HL-60 (cell line): ENCODE results near the gene RGMA.
"Not testable (repeated sequence)": the region's sequence is repeated elsewhere in the genome, so short reads cannot be mapped to it uniquely, and the experiment has no call there.

Experiments used
- DNase-seq, 2 experiments: peaks; one replicate each; pipeline ENCODE4 v3.0.0-alpha.2; 2010 to 2020; ENCODE audit warnings: low read depth in 1 of 2, low spot score in 1 of 2
- H3K27ac ChIP-seq: fragments of 250-450 bp; sonication (Bioruptor Pico); replicated peaks from 2 replicates; pipeline ENCODE4 v1.5.1; 2020; ENCODE audit warnings: mild to moderate bottlenecking, moderate library complexity
- H3K27me3 ChIP-seq: fragments of 250-450 bp; sonication (Bioruptor Pico); 2 replicates; pipeline ENCODE4 v1.5.1; 2021; ENCODE audit warnings: mild to moderate bottlenecking, moderate library complexity; ENCODE audit not compliant: insufficient read depth, poor library complexity, severe bottlenecking
- H3K4me3 ChIP-seq: replicated peaks from 2 replicates; pipeline ENCODE4 v1.5.1; 2011; ENCODE audit warnings: mild to moderate bottlenecking, control low read depth, low read length; ENCODE audit not compliant: insufficient read depth
- CTCF ChIP-seq: IDR thresholded peaks from one replicate; pipeline ENCODE4 v1.5.1; 2011; ENCODE audit warnings: low read length, control low read depth, inconsistent platforms; ENCODE audit not compliant: insufficient read depth
- GABPA ChIP-seq: IDR thresholded peaks from 2 replicates; pipeline ENCODE4 v1.6.1; 2012; ENCODE audit warnings: low read depth
- POLR2AphosphoS5 ChIP-seq: IDR thresholded peaks from 2 replicates; pipeline ENCODE4 v1.6.1; 2012; ENCODE audit warnings: low read depth
- SPI1 ChIP-seq: IDR thresholded peaks from 2 replicates; pipeline ENCODE4 v1.6.1; 2012; ENCODE audit warnings: low read depth, mild to moderate bottlenecking, borderline replicate concordance
- TF ChIP-seq, protein P1 (sequence below): IDR thresholded peaks from 2 replicates; pipeline ENCODE4 v1.6.1; 2012; ENCODE audit warnings: low read depth; ENCODE audit not compliant: insufficient replicate concordance

Gene RGMA

GRCh38 chr15:93065641-93066045, 23.4 kb downstream of the RGMA start:
- H3K27me3 ChIP-seq: peaks cover 10% of the 10 kb centered on the region
- no peak for DNase-seq
- no peak overlapping the region for H3K4me3 ChIP-seq
- TF ChIP-seq POLR2AphosphoS5: no peak
- TF ChIP-seq, protein P1, sequence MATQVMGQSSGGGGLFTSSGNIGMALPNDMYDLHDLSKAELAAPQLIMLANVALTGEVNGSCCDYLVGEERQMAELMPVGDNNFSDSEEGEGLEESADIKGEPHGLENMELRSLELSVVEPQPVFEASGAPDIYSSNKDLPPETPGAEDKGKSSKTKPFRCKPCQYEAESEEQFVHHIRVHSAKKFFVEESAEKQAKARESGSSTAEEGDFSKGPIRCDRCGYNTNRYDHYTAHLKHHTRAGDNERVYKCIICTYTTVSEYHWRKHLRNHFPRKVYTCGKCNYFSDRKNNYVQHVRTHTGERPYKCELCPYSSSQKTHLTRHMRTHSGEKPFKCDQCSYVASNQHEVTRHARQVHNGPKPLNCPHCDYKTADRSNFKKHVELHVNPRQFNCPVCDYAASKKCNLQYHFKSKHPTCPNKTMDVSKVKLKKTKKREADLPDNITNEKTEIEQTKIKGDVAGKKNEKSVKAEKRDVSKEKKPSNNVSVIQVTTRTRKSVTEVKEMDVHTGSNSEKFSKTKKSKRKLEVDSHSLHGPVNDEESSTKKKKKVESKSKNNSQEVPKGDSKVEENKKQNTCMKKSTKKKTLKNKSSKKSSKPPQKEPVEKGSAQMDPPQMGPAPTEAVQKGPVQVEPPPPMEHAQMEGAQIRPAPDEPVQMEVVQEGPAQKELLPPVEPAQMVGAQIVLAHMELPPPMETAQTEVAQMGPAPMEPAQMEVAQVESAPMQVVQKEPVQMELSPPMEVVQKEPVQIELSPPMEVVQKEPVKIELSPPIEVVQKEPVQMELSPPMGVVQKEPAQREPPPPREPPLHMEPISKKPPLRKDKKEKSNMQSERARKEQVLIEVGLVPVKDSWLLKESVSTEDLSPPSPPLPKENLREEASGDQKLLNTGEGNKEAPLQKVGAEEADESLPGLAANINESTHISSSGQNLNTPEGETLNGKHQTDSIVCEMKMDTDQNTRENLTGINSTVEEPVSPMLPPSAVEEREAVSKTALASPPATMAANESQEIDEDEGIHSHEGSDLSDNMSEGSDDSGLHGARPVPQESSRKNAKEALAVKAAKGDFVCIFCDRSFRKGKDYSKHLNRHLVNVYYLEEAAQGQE: no peak
- no peak for TF ChIP-seq SPI1
- TF ChIP-seq CTCF: no peak
- TF ChIP-seq GABPA: no peak
- H3K27ac ChIP-seq: no peak overlapping the region

- Histone ChIP-seq H3K27me3 (peaks cover 8% of the 10 kb centered on the region), H3K4me3 (no peak overlapping the region), H3K27ac (no peak overlapping the region)
- TF ChIP-seq CTCF (no peak), GABPA (no peak), POLR2AphosphoS5 (no peak), SPI1 (no peak)
- TF ChIP-seq, protein P1: no peak
- no peak for DNase-seq
Observed at GRCh38 chr15:93063796-93064690, 25.0 kb downstream of the RGMA start.

- Histone ChIP-seq H3K4me3 (no peak overlapping the region), H3K27ac (no peak overlapping the region), H3K27me3 (peaks cover 8% of the 10 kb centered on the region)
- DNase-seq: no peak
- TF ChIP-seq, protein P1: no peak
- no peak for TF ChIP-seq SPI1
- TF ChIP-seq GABPA: no peak
- TF ChIP-seq CTCF: no peak
- TF ChIP-seq POLR2AphosphoS5: no peak
Observed at GRCh38 chr15:93063262-93063671, 25.7 kb downstream of the RGMA start.

- H3K27ac ChIP-seq, H3K27me3 ChIP-seq, H3K4me3 ChIP-seq, DNase-seq: not testable (repeated sequence)
Observed at GRCh38 chr15:93062628-93063261, 26.3 kb downstream of the RGMA start.
